CD14-positive monocyte (primary cell): Measurements from ENCODE around the gene TRRAP. TPM values are rescaled to one million over a fixed set of nuclear protein-coding genes. Genes with fewer than 3 reads are reported as not detected.

ENCODE experiments used
- DNase-seq, 3 donors: peaks; one replicate each; pipeline ENCODE4 v3.0.0-alpha.2; 2011 to 2022
- H2AFZ ChIP-seq: 2 replicates; pipeline ENCODE4 v1.6.0; 2012; ENCODE audit warnings: mild to moderate bottlenecking, low read depth, low read length, inconsistent platforms; ENCODE audit not compliant: insufficient read depth, poor library complexity, severe bottlenecking
- H3K27ac ChIP-seq, 2 donors: 1 replicate in 1 of 2; 2 replicates in 1 of 2; pipeline ENCODE4 v1.5.1; 2012 to 2013; ENCODE audit warnings: low read length in 2 of 2, control low read depth in 1 of 2, inconsistent platforms in 1 of 2, low read depth in 1 of 2, mild to moderate bottlenecking in 1 of 2
- H3K27me3 ChIP-seq, 2 donors: one replicate each; pipeline versions ENCODE4 v1.6.0 to v1.6.1; 2011 to 2013; ENCODE audit warnings: low read length in 2 of 2; ENCODE audit not compliant: control insufficient read depth in 2 of 2, insufficient read depth in 2 of 2
- H3K36me3 ChIP-seq, 2 donors: replicated peaks in 1 of 2; 1 replicate in 1 of 2; 2 replicates in 1 of 2; pipeline versions ENCODE4 v1.5.1 to v1.6.1; 2012 to 2013; ENCODE audit warnings: low read length in 2 of 2, control low read depth in 1 of 2, inconsistent platforms in 1 of 2, mild to moderate bottlenecking in 1 of 2; ENCODE audit not compliant: insufficient read depth in 2 of 2, control insufficient read depth in 1 of 2
- H3K4me1 ChIP-seq, 2 donors: 1 replicate in 1 of 2; 2 replicates in 1 of 2; pipeline versions ENCODE4 v1.5.1 to v1.6.1; 2012 to 2013; ENCODE audit warnings: low read length in 2 of 2, control low read depth in 1 of 2, inconsistent platforms in 1 of 2, mild to moderate bottlenecking in 1 of 2, moderate library complexity in 1 of 2; ENCODE audit not compliant: insufficient read depth in 2 of 2, control insufficient read depth in 1 of 2
- H3K4me2 ChIP-seq: replicated peaks from 2 replicates; pipeline ENCODE3; 2012; ENCODE audit warnings: low read length, moderate library complexity, mild to moderate bottlenecking; ENCODE audit not compliant: poor library complexity, severe bottlenecking; ENCODE audit errors: extremely low read depth
- H3K4me3 ChIP-seq, 3 experiments: fragments of 200-600 bp in 1 of 3; sonication (generic) in 1 of 3; replicated peaks in 1 of 3; 1 replicate in 2 of 3; 2 replicates in 1 of 3; pipeline ENCODE4 v1.5.1; 2011 to 2013; ENCODE audit warnings: low read length in 3 of 3, mild to moderate bottlenecking in 3 of 3, control low read depth in 2 of 3, low read depth in 2 of 3, inconsistent platforms in 1 of 3, moderate library complexity in 1 of 3
- H3K79me2 ChIP-seq: 2 replicates; pipeline ENCODE4 v1.6.0; 2012; ENCODE audit warnings: mild to moderate bottlenecking, control low read depth, inconsistent platforms, low read length, moderate library complexity; ENCODE audit not compliant: insufficient read depth
- H3K9ac ChIP-seq: 2 replicates; pipeline ENCODE4 v1.6.0; 2017; ENCODE audit warnings: low read length, mild to moderate bottlenecking; ENCODE audit not compliant: insufficient read depth, poor library complexity, severe bottlenecking
- H3K9me3 ChIP-seq, 2 donors: replicated peaks in 1 of 2; 1 replicate in 1 of 2; 2 replicates in 1 of 2; pipeline versions ENCODE4 v1.5.1 to v1.6.1; 2012 to 2013; ENCODE audit warnings: low read length in 2 of 2, control low read depth in 1 of 2; ENCODE audit not compliant: control insufficient read depth in 1 of 2, insufficient read depth in 1 of 2
- H4K20me1 ChIP-seq: 2 replicates; pipeline ENCODE4 v1.6.0; 2012; ENCODE audit warnings: mild to moderate bottlenecking, low read length, control low read depth, moderate library complexity; ENCODE audit not compliant: insufficient read depth
- H3K27ac Mint-ChIP-seq, 7 donors: one replicate each; pipeline ENCODE4 v1.8.0; 2020; ENCODE audit warnings: mild to moderate bottlenecking in 7 of 7, mixed read lengths in 7 of 7, moderate library complexity in 6 of 7, inconsistent platforms in 2 of 7
- H3K27me3 Mint-ChIP-seq, 3 donors: one replicate each; pipeline ENCODE4 v1.8.0; 2021 to 2022; ENCODE audit warnings: low read depth in 3 of 3, mild to moderate bottlenecking in 3 of 3, mixed read lengths in 3 of 3, moderate library complexity in 3 of 3, inconsistent platforms in 1 of 3
- H3K36me3 Mint-ChIP-seq, 2 donors: one replicate each; pipeline ENCODE4 v1.8.0; 2020; ENCODE audit warnings: mixed read lengths in 2 of 2, inconsistent platforms in 1 of 2, mild to moderate bottlenecking in 1 of 2
- H3K4me1 Mint-ChIP-seq: one replicate; pipeline ENCODE4 v1.8.0; 2020; ENCODE audit warnings: mild to moderate bottlenecking, mixed read lengths
- H3K4me3 Mint-ChIP-seq, 2 donors: one replicate each; pipeline ENCODE4 v1.8.0; 2020; ENCODE audit warnings: mild to moderate bottlenecking in 2 of 2, mixed read lengths in 2 of 2, moderate library complexity in 1 of 2
- H3K9me3 Mint-ChIP-seq, 7 donors: one replicate each; pipeline ENCODE4 v1.8.0; 2020 to 2022; ENCODE audit warnings: mixed read lengths in 7 of 7, mild to moderate bottlenecking in 6 of 7, moderate library complexity in 6 of 7, inconsistent platforms in 2 of 7
- WGBS: methylation state at CpG from one replicate; pipeline ENCODE4 v1.1.5; 2013; ENCODE audit warnings: missing lambda C conversion rate; ENCODE audit not compliant: insufficient coverage; 5-methylcytosine and 5-hydroxymethylcytosine counted together
- intact Hi-C, 2 donors: fragments of 100-400 bp; cut with micrococcal nuclease; formaldehyde crosslinking; loops; one replicate each; pipeline versions ENCODE4 v1.15.0 to v1.15.1; 2023
- polyA plus RNA-seq, 3 donors: library from polyadenylated mRNA; depleted of rRNA in 1 of 3; unstranded in 2 of 3; stranded (reverse) in 1 of 3; fragments of 300-500 nt in 2 of 3; fragments of >200 nt in 1 of 3; fragmentation: Illumina TruSeq in 2 of 3; gene quantifications; 1 replicate in 2 of 3; 2 replicates in 1 of 3; pipeline ENCODE4 v1.2.3, GENCODE V29; 2012 to 2021
- TF ChIP-seq, protein P1 (sequence below): fragments of 200-600 bp; IDR thresholded peaks from one replicate; pipeline ENCODE4 v1.8.0; 2022; ENCODE audit warnings: antibody characterized with exemption, mild to moderate bottlenecking

Gene TRRAP
- polyA plus RNA-seq, 3 donors: 0.67 to 12.2 (median 1.2) TPM

- peaks cover 10 to 28% (median 25%) of the 10 kb centered on the region in 7 donors for H3K9me3 Mint-ChIP-seq
- H4K20me1 ChIP-seq: no peaks in the 10 kb centered on the region
- no peak for DNase-seq
- no peak overlapping the region for H3K4me3 Mint-ChIP-seq
- no peaks in the 10 kb centered on the region for H3K4me1 Mint-ChIP-seq
- intact Hi-C loops: no loop called here
- no peaks in the 10 kb centered on the region for H3K27me3 ChIP-seq
- H3K4me3 ChIP-seq: no peak overlapping the region
- H3K36me3 Mint-ChIP-seq: no peaks in the 10 kb centered on the region
- H3K36me3 ChIP-seq: no peaks in the 10 kb centered on the region
- H3K9ac ChIP-seq: no peak overlapping the region
- H3K27ac ChIP-seq: no peak overlapping the region
- H3K27ac Mint-ChIP-seq: no peak overlapping the region
- TF ChIP-seq, protein P1, sequence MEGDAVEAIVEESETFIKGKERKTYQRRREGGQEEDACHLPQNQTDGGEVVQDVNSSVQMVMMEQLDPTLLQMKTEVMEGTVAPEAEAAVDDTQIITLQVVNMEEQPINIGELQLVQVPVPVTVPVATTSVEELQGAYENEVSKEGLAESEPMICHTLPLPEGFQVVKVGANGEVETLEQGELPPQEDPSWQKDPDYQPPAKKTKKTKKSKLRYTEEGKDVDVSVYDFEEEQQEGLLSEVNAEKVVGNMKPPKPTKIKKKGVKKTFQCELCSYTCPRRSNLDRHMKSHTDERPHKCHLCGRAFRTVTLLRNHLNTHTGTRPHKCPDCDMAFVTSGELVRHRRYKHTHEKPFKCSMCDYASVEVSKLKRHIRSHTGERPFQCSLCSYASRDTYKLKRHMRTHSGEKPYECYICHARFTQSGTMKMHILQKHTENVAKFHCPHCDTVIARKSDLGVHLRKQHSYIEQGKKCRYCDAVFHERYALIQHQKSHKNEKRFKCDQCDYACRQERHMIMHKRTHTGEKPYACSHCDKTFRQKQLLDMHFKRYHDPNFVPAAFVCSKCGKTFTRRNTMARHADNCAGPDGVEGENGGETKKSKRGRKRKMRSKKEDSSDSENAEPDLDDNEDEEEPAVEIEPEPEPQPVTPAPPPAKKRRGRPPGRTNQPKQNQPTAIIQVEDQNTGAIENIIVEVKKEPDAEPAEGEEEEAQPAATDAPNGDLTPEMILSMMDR: no peak
- WGBS: 100% methylated on average over 1 of the region's 3 CpGs
- peaks cover 6 to 12% (median 6%) of the 10 kb centered on the region in 3 donors for H3K27me3 Mint-ChIP-seq
- H2AFZ ChIP-seq: no peak overlapping the region
- no peak overlapping the region for H3K4me2 ChIP-seq
- no peaks in the 10 kb centered on the region for H3K79me2 ChIP-seq
- H3K9me3 ChIP-seq: peaks cover 15 to 19% of the 10 kb centered on the region in 2 donors
- H3K4me1 ChIP-seq: no peaks in the 10 kb centered on the region
Measured at GRCh38 chr7:98848918-98849317, 29.4 kb upstream of the TRRAP start.

DNA sequence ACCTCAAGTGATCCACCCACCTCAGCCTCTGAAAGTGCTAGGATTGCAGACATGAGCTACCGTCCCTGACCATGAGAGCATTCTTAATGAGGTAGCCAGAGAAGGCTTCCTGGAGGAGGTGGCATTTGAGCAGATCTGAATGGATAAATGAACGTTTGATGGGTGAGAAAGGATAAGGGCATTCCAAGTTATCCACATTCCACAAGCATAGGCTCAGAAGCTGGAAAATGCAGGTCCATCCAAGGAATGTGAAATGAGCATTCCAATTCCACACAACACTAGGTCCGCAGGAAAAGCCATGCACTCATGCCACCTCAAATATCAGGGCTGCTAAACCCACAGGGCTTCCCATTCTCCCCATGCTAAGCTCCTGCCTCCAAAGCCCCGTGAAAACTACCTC lies 25.5 kb upstream of the TRRAP start:
- Histone ChIP-seq H3K27me3 (no peaks in the 10 kb centered on the region), H3K9me3 (peaks cover 15 to 19% of the 10 kb centered on the region in 2 donors), H3K9ac (no peak overlapping the region), H3K4me3 (no peak overlapping the region), H3K4me1 (no peaks in the 10 kb centered on the region), H3K36me3 (no peaks in the 10 kb centered on the region), H4K20me1 (no peaks in the 10 kb centered on the region), H3K79me2 (no peaks in the 10 kb centered on the region), H3K27ac (no peak overlapping the region), H3K4me2 (no peak overlapping the region), H2AFZ (no peak overlapping the region)
- H3K27me3 Mint-ChIP-seq: peaks cover 2 to 11% (median 7%) of the 10 kb centered on the region in 3 donors
- no peak overlapping the region for H3K27ac Mint-ChIP-seq
- intact Hi-C loops: no loop called here
- TF ChIP-seq, protein P1: no peak
- H3K4me1 Mint-ChIP-seq: no peaks in the 10 kb centered on the region
- 92% methylated on average over 2 of the region's 4 CpGs for WGBS
- no peak for DNase-seq
- H3K9me3 Mint-ChIP-seq: peaks cover 10 to 28% (median 25%) of the 10 kb centered on the region in 7 donors
- H3K4me3 Mint-ChIP-seq: no peak overlapping the region
- H3K36me3 Mint-ChIP-seq: no peaks in the 10 kb centered on the region
